Measurements from ENCODE around the gene CIAO3. TPM values are rescaled to one million over a fixed set of nuclear protein-coding genes. Genes with fewer than 3 reads are reported as not detected.
"Not testable (repeated sequence)": the region's sequence is repeated elsewhere in the genome, so short reads cannot be mapped to it uniquely, and the experiment has no call there.

CIAO3 gene
- total RNA-seq, 1 donor from 2014 or later = 33.7 TPM

DNA sequence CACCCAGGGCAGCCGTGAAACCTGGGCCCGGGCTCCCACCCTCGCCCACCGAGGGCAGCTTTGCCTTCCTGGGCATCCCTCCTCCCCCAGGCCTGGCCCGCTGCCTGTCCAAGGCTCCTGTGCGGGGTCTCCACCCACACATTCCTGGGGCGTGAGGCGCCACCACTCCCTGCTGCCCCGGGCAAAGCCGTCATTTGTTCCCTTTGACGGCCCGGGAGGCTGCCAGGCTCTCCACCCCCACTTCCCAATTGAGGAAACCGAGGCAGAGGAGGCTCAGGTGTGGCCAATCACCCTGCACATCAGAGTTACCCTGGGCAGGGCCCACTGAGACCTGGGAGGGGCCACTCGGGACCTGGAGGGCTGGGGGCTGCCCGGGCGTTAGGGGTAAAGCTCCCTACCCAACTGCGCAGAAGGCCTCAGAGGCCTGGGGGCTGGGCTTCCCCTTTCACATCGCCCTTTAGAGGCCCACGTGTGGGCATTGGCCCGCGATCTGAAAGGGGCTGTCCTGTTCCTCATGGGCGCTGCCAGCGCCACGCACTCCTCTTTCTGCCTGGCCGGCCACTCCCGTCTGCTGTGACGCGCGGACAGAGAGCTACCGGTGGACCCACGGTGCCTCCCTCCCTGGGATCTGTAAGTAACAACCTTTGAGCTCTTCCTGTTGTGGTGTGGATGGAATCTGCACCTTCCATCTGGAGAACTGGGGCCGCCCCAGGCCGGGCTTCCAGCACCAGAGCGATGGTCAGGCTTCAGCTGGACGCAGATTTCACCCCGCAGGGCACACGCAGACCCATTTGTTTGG, 19.9 kb upstream of the CIAO3 start, which contains the start of gene MSLN:
Gene MSLN, plus strand, starts transcription at position 190 of the 799 bp plus-strand sequence. CDS start 1,947 bp downstream, outside the sequence.
- no peak for DNase-seq (ENCODE audit: extremely low read depth, low read depth, low spot score)

DNA sequence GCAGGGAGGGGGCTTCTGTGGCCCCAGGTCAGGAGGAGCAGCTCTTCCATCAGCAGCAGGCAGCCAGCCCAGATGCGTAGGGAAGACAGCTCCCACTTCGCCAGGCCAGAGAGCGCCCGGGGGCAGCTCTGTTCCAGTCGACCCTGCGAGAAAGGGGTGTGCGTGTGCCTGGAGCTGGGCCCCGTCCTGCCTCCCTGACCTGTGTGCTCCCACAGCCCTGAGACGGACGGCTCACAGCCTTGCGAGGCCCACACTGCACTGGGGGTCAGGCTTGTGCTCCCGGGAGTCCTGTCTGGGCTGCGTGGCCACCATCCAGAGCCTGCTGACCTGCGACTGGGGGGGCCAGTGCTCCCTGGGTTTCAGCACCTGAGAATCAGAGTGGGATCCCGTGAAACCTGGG, 19.3 kb upstream of the CIAO3 start:
- no peak for DNase-seq (ENCODE audit: extremely low read depth, low read depth, low spot score)

DNA sequence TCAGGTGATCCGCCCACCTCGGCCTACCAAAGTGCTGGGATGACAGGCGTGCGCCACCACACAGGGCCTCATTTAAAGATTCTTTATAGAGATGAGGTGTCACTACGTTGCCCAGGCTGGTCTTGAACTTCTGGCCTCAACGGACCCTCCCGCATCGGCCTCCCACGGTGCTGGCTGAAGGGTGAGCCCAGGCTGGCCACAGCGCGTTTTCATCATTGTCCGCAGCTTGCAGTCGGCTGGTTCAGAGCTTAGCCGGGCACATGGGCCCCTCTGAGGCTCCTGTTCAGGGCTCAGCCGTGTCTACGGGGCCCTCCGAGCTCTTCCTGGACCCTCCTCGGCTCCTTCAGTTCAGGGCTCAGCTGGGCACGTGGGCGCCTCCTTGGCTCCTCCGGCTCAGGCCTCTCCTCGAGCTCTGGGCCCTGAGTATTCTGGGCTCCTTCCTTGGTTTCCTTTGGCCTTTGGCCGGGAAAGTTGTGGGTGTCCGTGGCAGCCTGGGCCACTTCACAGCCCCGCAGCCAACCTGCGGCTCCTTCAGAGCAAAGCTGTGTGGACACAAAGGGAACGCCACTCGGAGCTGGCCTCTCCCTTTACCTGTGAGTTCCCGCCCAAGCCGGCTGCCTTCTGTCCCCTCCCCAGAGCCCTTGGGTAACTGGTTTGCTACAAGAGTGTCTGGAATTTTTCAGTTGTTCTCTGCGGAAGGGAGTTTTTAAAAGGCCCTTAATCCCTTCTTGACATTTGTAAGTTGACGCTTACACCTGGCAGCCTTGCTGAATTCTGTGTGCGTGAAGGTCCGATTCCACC, 18.5 kb upstream of the CIAO3 start:
- no peak for DNase-seq (ENCODE audit: extremely low read depth, low read depth, low spot score)

DNA sequence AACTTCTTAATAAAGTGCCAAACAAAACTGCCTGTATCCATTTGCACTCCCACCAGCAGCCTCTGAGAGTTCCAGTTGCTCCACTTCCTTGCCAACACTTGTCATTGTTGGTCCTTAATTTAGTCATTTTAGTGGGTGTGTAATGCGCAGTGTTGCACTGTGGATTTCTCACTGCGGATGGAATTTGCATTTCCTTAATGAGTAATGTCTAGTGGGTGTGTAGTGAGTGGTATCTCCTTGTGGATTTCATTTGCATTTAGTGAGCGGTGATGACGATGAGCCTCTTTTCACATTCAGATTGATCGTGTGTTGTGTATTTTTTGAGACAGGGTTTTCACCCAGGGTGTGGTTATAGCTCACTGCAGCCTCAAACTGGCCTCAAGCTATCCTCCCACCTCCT, 15.6 kb upstream of the CIAO3 start:
- no peak for DNase-seq (ENCODE audit: extremely low read depth, low read depth, low spot score)

DNA sequence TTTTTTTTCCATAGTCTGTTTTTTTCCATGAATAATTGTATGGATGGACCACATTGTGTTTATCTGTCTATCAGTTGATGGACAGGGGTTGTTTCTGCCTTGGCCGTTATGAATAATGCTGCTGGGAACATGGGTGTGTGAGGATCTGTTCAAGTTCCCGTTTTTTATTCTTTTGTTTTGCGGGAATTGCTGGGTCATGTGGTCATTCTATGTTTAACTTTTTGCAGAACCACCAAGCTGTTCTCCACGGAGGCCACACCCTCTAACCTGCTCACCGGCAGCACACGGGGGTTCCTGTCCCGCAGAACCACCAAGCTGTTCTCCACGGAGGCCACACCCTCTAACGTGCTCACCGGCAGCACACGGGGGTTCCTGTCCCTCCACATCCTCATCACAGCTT, 13.9 kb upstream of the CIAO3 start:
- DNase-seq (ENCODE audit: extremely low read depth, low read depth, low spot score) = no peak

DNA sequence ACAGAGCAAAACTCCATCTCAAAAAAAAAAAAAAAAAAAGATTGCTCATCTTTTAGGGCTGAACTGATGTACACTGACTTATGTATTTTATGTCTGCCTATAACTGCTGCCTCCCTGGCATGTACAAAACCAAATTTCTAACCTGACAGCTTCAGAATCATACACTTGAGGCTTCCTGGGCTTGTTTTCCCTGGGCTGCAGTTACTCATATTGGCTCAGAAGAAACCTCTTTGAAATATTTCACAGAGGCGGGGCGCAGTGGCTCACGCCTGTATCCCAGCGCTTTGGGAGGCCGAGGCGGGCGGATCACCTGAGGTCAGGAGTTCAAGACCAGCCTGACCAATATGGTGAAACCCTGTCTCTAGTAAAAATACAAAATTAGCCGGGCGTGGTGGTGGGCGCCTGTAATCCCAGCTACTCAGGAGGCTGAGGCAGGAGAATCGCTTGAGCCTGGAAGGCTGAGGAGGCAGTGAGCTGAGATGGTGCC, 13.4 kb upstream of the CIAO3 start:
- not testable (repeated sequence) for DNase-seq (ENCODE audit: extremely low read depth, low read depth, low spot score)

DNA sequence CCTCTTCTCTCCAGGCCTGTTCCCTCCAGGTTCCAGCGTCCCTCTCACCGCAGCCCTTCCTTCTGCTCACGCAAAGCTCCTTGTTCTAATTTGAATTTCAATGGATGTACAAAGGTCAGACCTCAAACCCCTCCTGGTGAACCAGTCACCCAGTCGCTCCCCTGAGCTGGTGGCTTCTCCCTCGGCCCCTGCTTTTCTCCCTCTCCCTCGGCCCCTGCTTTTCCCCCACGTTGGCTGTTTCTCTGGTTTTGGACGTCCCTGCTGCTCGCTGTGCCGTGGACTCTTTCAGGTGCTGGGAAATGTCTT, 11.2 kb upstream of the CIAO3 start:
- DNase-seq (ENCODE audit: extremely low read depth, low read depth, low spot score) = no peak

DNA sequence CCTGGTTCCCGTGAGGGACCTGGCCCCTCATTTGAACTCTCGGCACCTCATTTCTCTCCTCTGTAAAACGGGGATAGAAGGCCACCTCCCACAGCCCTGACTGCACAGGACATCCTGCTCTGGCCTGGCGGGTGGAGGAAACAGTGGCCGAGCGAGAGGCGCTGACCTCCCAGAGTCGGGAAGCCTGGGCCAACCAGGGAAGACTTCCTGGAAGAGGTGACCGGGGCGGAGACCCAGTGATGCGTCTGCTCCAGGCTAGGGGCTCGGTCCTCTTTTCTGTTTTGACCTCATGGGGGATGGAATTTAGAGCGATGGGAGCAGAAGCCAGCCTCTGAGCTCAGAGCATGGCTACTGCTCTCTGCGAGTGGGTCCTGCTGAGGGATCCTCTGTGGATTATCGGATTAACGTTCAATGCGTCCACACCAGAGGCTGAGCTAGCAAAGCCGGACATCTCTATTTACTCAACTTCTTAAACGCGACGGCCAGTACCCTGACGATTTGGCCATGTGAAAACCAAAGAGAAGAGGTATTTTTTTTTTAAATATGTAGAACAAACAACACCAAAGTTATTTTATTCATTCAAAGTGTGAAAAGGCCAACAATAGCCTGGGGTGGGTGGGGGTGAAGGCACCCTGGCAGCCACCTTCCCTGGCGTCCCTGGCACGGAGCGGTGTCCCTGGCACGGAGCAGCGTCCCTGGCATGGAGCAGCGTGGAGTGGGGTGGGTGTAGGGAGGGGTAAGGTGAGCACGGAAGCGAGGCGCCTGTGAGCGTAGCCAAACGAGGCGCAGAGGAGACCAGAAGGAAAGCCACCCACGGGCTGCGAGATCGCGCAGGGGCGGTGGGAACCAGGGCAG, 10.6 kb upstream of the CIAO3 start:
- no peak for DNase-seq (ENCODE audit: extremely low read depth, low read depth, low spot score)

DNA sequence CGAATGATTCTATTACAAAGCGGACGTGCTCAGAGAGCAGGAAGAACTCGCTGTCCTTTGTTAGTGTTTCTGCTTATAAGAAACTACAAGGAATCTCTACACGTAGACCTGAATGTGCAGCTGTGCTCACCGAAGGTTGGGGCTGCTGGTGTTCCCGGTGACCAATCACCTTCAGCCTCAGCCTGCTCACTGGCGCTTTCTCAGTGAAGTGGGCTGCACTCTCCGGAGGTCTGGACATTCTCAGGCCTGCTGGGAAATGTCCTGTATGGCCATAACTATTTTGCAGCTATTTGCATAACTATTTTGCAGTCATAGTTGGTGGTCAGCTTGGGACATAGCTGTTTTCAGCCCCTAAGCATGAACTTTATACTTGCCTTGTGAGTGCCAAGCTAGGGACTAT, 9.7 kb upstream of the CIAO3 start:
- no peak for DNase-seq (ENCODE audit: extremely low read depth, low read depth, low spot score)

DNA sequence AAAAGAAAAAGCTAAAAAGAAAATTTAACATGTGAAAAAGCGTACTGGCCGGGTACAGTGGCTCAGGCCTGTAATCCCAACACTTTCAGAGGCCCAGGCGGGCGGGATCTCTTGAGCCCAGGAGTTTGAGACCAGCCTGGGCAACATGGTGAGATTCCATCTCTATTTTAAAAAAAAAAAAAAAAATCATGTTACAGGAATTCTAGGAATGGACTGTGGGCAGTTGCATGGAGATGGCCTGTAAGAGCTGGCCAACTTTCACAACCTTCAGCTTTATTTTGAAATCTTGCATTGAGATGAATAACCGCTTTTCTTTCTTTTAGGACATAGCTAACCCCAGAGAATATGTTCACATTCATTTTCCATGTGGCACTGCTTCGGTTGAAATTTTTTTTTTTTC, 8.2 kb upstream of the CIAO3 start:
- no peak for DNase-seq (ENCODE audit: extremely low read depth, low read depth, low spot score)

DNA sequence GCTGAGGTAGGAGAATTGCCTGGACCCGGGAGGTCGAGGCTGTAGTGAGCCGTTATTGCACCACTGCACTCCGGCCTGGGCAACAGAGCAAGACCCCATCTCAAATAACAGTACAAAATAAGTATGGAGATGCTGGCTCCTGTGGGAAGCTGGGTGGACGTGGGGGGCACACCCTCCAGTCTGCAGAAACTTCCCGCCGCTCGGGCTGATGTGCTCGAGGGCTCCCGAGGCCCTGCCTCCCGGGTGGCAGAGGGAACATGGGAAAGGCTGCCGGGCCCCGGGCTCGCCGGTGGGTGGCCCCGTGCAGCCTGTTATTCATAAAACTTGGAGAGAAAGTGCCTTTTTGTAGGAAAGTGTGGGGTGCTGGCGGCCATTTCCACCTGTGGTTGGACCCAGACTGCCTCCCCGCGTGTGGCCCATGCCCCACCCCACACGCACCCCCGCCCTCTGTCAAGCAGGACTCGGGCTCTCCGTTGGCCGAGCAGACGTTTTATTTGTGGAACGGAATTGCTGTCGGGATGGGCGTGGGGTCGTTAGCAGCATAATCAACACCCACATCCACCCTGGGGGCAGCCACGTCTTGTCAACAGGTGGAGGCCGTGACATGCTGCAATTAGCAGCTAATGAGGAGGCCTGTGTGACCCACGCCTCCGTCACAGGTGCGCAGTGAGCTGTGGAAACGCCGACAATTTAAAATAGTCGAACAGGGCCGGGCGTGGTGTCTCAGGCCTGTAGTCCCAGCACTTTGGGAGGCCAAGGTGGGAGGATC, 7.4 kb upstream of the CIAO3 start:
- DNase-seq (ENCODE audit: extremely low read depth, low read depth, low spot score) = no peak

DNA sequence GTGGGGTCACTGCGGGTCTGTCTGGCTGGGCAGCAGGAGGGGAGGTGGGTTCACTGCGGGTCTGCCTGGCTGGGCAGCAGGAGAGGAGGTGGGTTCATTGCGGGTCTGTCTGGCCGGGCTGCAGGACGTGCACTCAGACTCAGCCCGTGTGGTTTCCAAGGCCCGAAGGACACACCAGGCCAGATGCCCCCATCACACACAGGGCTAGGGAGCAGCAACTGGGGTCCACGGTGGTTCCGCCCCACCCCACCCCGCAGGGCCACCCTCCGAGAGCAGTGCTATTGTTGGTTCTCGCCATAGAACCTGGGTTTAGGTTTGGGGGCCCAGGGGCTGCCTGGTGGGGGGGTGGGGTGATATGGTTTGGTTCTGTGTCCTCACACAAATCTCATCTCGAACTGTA, 5.8 kb upstream of the CIAO3 start:
- no peak for DNase-seq (ENCODE audit: extremely low read depth, low read depth, low spot score)

DNA sequence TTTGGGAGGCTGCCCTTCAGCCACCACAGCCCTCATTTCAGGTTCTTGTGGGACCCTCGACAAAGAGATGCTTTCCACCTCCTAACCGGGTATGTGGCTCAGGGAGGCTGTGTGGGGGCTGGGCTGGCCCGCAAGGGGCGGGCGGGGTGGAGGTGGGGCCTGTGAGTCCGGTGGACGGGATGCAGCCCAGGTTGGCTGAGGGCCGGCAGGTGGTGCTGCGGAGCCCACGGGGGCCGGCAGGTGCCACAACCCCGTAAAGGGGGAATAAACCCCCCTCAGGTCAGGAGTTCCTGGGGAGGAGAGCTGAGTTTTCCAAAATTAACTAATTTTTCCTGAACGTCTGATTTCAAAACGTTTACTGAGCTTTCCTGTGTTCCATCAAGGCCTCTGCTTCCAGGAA, 4.9 kb upstream of the CIAO3 start:
- DNase-seq (ENCODE audit: extremely low read depth, low read depth, low spot score) = no peak

DNA sequence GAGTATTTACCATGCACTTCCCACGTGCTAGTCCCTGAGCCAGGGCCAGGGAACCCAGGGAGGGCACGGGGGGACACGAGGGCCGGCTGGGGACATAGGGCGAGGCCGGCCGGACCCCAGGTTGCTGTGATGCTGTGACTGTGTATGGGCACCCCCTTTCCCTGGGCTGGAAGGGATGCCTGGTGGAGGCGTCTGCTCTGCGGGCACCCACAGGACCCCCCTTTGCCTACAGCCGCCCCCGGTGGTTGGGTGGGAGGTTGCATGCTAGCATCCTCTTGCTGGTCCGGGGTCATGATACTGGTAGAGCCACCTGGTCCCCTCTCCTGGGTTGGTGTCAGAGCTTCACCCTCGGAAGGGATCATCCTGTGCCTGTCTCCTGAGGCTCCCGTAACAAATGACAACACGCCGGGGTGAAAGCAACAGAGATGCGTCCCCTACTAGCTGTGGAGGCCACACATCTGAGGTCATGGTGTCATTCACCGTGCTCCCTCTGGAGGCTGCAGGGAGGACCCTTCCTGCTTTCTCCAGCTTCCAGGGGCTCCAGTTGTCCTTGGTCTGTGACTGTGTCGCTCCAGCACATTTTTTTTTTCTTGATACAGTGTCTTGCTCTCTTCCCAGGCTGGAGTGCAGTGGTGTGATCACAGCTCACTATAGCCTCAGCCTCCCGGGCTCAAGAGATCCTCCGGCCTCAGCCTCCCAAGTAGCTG, 3.1 kb upstream of the CIAO3 start:
- no peak for DNase-seq (ENCODE audit: extremely low read depth, low read depth, low spot score)

DNA sequence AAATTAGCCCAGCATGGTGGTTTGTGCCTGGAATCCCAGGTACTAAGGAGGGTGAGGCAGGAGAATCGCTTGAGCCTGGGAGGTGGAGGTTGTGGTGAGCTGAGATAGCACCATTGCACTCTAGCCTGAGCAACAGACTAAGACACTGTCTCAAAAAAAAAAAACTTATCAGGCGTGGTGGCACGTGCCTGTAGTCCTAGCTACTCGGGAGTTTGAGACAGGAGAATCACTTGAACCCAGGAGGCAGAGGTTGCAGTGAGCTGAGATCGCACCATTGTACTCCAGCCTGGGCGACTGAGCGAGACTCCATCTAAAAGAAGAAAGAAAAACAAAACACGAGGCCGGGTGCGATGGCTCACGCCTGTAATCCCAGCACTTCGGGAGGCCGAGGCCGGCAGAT, 2.1 kb upstream of the CIAO3 start:
- not testable (repeated sequence) for DNase-seq (ENCODE audit: extremely low read depth, low read depth, low spot score)

DNA sequence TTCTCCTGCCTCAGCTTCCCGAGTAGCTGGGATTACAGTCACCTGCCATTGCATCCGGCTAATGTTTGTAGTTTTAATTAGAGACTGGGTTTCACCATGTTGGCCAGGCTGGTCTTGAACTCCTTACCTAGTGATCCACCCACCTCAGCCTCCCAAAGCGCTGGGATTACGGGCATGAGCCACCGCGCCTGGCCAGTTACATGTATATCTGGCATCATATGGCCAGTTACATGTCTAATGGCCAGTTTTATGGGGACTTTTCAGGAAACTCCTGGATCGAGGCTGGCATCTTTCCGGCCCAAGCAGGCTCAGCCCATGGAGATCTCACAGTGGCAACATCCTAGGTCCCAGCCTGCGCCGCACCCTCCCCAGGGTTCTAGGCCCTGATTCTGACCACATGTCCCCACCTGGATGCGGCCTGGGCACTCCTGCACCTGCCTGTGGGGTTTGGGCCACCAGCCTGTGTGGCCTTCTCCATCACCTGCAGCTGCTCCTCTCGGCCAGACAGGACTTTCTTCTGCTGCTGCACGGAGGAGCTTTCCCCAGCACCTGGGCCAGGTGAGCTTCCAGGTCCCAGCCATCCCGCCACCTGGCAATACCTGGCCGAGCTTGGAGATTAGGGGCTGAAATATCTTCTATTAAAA, 1.3 kb upstream of the CIAO3 start:
- no peak for DNase-seq (ENCODE audit: extremely low read depth, low read depth, low spot score)

DNA sequence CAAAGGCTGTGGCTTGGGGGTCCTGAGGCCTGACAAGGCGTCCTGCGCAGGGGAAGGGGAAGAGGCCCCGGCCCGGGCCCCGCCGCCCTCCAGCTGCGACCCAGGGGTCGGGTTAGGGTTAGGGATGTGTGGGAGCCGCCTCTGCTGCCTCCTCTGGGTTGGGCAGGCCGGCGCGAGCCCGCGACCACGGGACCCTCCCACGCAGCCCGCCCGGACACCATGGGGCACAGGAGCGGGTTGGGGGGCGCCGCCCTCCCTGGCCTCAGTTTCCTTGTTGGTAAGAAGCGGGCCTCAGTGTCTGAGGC, 386 bp downstream of the CIAO3 start:
- no peak for DNase-seq (ENCODE audit: extremely low read depth, low read depth, low spot score)

DNA sequence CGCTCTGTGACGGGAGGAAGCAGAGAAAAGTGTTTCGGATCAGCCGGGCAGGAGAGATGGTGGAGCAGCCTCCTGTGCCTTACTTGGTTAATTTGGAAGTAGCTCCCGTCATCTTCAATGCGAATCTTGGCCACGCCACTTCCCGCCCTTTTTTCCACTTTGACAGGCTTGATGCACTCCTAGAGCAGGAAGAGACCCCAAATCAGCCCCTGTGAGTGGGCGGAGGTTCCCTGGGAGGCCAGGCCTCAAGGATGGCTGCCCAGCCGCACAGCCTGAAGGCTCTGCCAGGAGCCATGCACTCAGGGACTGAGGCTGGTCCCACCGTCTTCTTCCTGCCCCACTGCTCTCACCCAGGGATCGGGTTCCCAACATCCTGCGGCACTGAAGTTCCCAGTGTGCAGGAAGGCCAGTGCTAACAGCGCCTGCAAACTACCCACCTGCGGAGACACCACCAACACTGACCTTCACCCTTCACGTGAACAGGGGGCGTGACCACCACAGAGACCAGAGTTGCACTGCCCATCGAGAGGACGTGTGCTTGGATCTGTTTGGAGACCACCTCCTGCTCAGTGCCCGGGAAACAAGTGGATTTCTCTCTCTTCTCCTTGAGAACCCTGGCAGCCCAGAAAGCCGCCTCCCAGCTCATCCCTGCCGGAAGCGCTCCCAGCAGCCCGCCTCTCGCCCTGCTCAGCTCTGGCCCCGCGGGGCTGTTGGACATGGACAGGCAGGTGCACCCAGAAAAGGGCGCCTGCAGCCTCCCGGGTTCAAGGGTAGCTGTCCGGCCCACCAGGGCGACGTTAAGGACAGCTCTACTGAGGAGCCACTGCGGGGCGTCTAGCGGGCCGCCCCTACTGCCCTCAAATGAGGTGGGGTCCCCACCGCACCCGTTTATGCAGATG, 988 bp downstream of the CIAO3 start:
- no peak for DNase-seq (ENCODE audit: extremely low read depth, low read depth, low spot score)
